T-helper 17 cell (primary cell): ENCODE data around the gene DNER. TPM values are rescaled to one million over a fixed set of nuclear protein-coding genes. Genes with fewer than 3 reads are reported as not detected.
"Not testable (repeated sequence)": the region's sequence is repeated elsewhere in the genome, so short reads cannot be mapped to it uniquely, and the experiment has no call there.

Source experiments
- ATAC-seq: fragments of 150-1000 bp; cut with Tn5 transposase; 2 replicates; pipeline ENCODE4 v1.10.0; 2021; ENCODE audit warnings: mild to moderate bottlenecking, moderate library complexity
- DNase-seq, 3 donors: peaks; one replicate each; pipeline versions ENCODE4 v3.0.0 to v3.0.0-alpha.2; 2020 to 2021
- H3K9me3 ChIP-seq: one replicate; pipeline ENCODE4 v1.7.0; 2013; ENCODE audit warnings: low read length, mild to moderate bottlenecking; ENCODE audit not compliant: control insufficient read depth, poor library complexity, severe bottlenecking
- H3K27ac Mint-ChIP-seq: one replicate; pipeline ENCODE4 v1.8.0; 2022; ENCODE audit warnings: mild to moderate bottlenecking, moderate library complexity, mixed read lengths
- H3K27me3 Mint-ChIP-seq: one replicate; pipeline ENCODE4 v1.8.0; 2022; ENCODE audit warnings: mixed read lengths
- H3K36me3 Mint-ChIP-seq: one replicate; pipeline ENCODE4 v1.8.0; 2022; ENCODE audit warnings: low read depth, mixed read lengths
- H3K4me1 Mint-ChIP-seq: one replicate; pipeline ENCODE4 v1.8.0; 2022; ENCODE audit warnings: mild to moderate bottlenecking, mixed read lengths
- H3K4me3 Mint-ChIP-seq: one replicate; pipeline ENCODE4 v1.8.0; 2022; ENCODE audit warnings: mild to moderate bottlenecking, moderate library complexity, mixed read lengths
- total RNA-seq, 4 donors: library from RNA in 2 of 4; stranded (reverse) in 2 of 4; gene quantifications; one replicate each; pipeline ENCODE4 v1.2.3 and lab custom pipeline; 2022 to 2026

The DNER gene
- total RNA-seq, 2 donors from 2014 or later, result 0.22 TPM; not detected in 1

- no peak for DNase-seq
- no peak overlapping the region for H3K27ac Mint-ChIP-seq
- H3K36me3 Mint-ChIP-seq, result peaks cover 2% of the 10 kb centered on the region
- H3K4me1 Mint-ChIP-seq, result no peaks in the 10 kb centered on the region
- H3K27me3 Mint-ChIP-seq, result peaks cover 21% of the 10 kb centered on the region
- H3K4me3 Mint-ChIP-seq, result no peak overlapping the region
- H3K9me3 ChIP-seq, result no peaks in the 10 kb centered on the region
- no peak for ATAC-seq
These were observed 17.6 kb upstream of the DNER start for GRCh38 chr2:229731916-229732315.

- H3K27ac Mint-ChIP-seq, result no peak overlapping the region
- H3K27me3 Mint-ChIP-seq, result peaks cover 24% of the 10 kb centered on the region
- H3K4me1 Mint-ChIP-seq, result no peaks in the 10 kb centered on the region
- no peak for DNase-seq
- no peaks in the 10 kb centered on the region for H3K9me3 ChIP-seq
- peaks cover 2% of the 10 kb centered on the region for H3K36me3 Mint-ChIP-seq
- ATAC-seq, result no peak
- H3K4me3 Mint-ChIP-seq, result no peak overlapping the region
These were observed 17.0 kb upstream of the DNER start for GRCh38 chr2:229731363-229731762.

- Mint-ChIP-seq H3K27me3 (peaks cover 44% of the 10 kb centered on the region), H3K4me1 (no peaks in the 10 kb centered on the region), H3K4me3 (no peak overlapping the region), H3K27ac (no peak overlapping the region), H3K36me3 (peaks cover 2% of the 10 kb centered on the region)
- DNase-seq (no peak), ATAC-seq (no peak)
- H3K9me3 ChIP-seq, result no peaks in the 10 kb centered on the region
These were observed 14.0 kb upstream of the DNER start for GRCh38 chr2:229728370-229728769.

- peaks cover 46% of the 10 kb centered on the region for H3K27me3 Mint-ChIP-seq
- DNase-seq (no peak), ATAC-seq (no peak)
- H3K27ac Mint-ChIP-seq, result no peak overlapping the region
- H3K4me1 Mint-ChIP-seq, result no peaks in the 10 kb centered on the region
- no peaks in the 10 kb centered on the region for H3K9me3 ChIP-seq
- no peaks in the 10 kb centered on the region for H3K36me3 Mint-ChIP-seq
- H3K4me3 Mint-ChIP-seq, result no peak overlapping the region
These were observed 12.3 kb upstream of the DNER start for GRCh38 chr2:229726643-229727042.

- no peak overlapping the region for H3K27ac Mint-ChIP-seq
- H3K27me3 Mint-ChIP-seq, result peaks cover 46% of the 10 kb centered on the region
- H3K9me3 ChIP-seq, result no peaks in the 10 kb centered on the region
- no peak for DNase-seq
- no peaks in the 10 kb centered on the region for H3K4me1 Mint-ChIP-seq
- no peak overlapping the region for H3K4me3 Mint-ChIP-seq
- H3K36me3 Mint-ChIP-seq, result no peaks in the 10 kb centered on the region
- ATAC-seq, result no peak
These were observed 11.6 kb upstream of the DNER start for GRCh38 chr2:229725716-229726574.

- not testable (repeated sequence) for H3K9me3 ChIP-seq, H3K27ac Mint-ChIP-seq, H3K4me3 Mint-ChIP-seq, H3K4me1 Mint-ChIP-seq, ATAC-seq, H3K36me3 Mint-ChIP-seq, DNase-seq
- H3K27me3 Mint-ChIP-seq, result peaks cover 58% of the 10 kb centered on the region
These were observed 8.8 kb upstream of the DNER start for GRCh38 chr2:229723192-229723591.

GRCh38 chr2:229719926-229720647 lies 5.7 kb upstream of the DNER start:
- peaks cover 2% of the 10 kb centered on the region for H3K4me1 Mint-ChIP-seq
- H3K27ac Mint-ChIP-seq, result no peak overlapping the region
- H3K27me3 Mint-ChIP-seq, result peaks cover 77% of the 10 kb centered on the region
- peaks cover 4% of the 10 kb centered on the region for H3K36me3 Mint-ChIP-seq
- H3K9me3 ChIP-seq, result no peaks in the 10 kb centered on the region
- no peak overlapping the region for H3K4me3 Mint-ChIP-seq
- DNase-seq (no peak), ATAC-seq (no peak)

GRCh38 chr2:229718057-229718456 lies 3.7 kb upstream of the DNER start:
- peaks cover 6% of the 10 kb centered on the region for H3K4me1 Mint-ChIP-seq
- H3K36me3 Mint-ChIP-seq, result peaks cover 6% of the 10 kb centered on the region
- no peak overlapping the region for H3K27ac Mint-ChIP-seq
- DNase-seq, result no peak
- H3K4me3 Mint-ChIP-seq, result no peak overlapping the region
- ATAC-seq, result no peak
- no peaks in the 10 kb centered on the region for H3K9me3 ChIP-seq
- peaks cover 64% of the 10 kb centered on the region for H3K27me3 Mint-ChIP-seq

- peaks cover 76% of the 10 kb centered on the region for H3K27me3 Mint-ChIP-seq
- peaks cover 6% of the 10 kb centered on the region for H3K4me1 Mint-ChIP-seq
- peak overlapping the region; percentile 62 for H3K4me3 Mint-ChIP-seq
- DNase-seq (peak in 1 of 3 donors; percentile 8), ATAC-seq (no peak)
- H3K9me3 ChIP-seq, result no peaks in the 10 kb centered on the region
- H3K36me3 Mint-ChIP-seq, result peaks cover 6% of the 10 kb centered on the region
- no peak overlapping the region for H3K27ac Mint-ChIP-seq
These were observed 1.6 kb upstream of the DNER start for GRCh38 chr2:229715895-229716507.

GRCh38 chr2:229714736-229715541 lies 584 bp upstream of the DNER start:
- ATAC-seq, result peak; percentile 52
- Mint-ChIP-seq H3K4me3 (peak overlapping the region; percentile 73), H3K27me3 (peaks cover 78% of the 10 kb centered on the region), H3K27ac (no peak overlapping the region), H3K36me3 (peaks cover 6% of the 10 kb centered on the region), H3K4me1 (peaks cover 6% of the 10 kb centered on the region)
- peak in 2 of 3 donors; percentile 11 to 18 for DNase-seq
- H3K9me3 ChIP-seq, result no peaks in the 10 kb centered on the region

- Mint-ChIP-seq H3K27me3 (peaks cover 67% of the 10 kb centered on the region), H3K36me3 (peaks cover 2% of the 10 kb centered on the region), H3K27ac (no peak overlapping the region), H3K4me3 (peak overlapping the region; percentile 73), H3K4me1 (peaks cover 6% of the 10 kb centered on the region)
- DNase-seq (no peak), ATAC-seq (peak; percentile 24)
- no peaks in the 10 kb centered on the region for H3K9me3 ChIP-seq
These were observed 830 bp downstream of the DNER start for GRCh38 chr2:229713371-229714079.

GRCh38 chr2:229712136-229712535 lies 2.2 kb downstream of the DNER start:
- Mint-ChIP-seq H3K4me1 (peaks cover 6% of the 10 kb centered on the region), H3K27ac (no peak overlapping the region), H3K36me3 (peaks cover 2% of the 10 kb centered on the region), H3K27me3 (peaks cover 64% of the 10 kb centered on the region), H3K4me3 (peak overlapping the region; percentile 73)
- DNase-seq (no peak), ATAC-seq (no peak)
- no peaks in the 10 kb centered on the region for H3K9me3 ChIP-seq
